HG02852 (cell line): ENCODE measurements around the gene AGBL3.
"Not testable (repeated sequence)": the region's sequence is repeated elsewhere in the genome, so short reads cannot be mapped to it uniquely, and the experiment has no call there.

Experiments
- ATAC-seq: cut with Tn5 transposase; IDR thresholded peaks from one replicate; pipeline ENCODE4 v1.9.1; 2021; ENCODE audit warnings: mild to moderate bottlenecking, moderate library complexity; ENCODE audit not compliant: unreplicated experiment

AGBL3 gene

GRCh38 chr7:134962270-134962780, 24.0 kb upstream of the AGBL3 start:
- ATAC-seq = no peak

- no peak for ATAC-seq
These were observed 23.3 kb upstream of the AGBL3 start for GRCh38 chr7:134963036-134963435.

- no peak for ATAC-seq
These were observed 19.6 kb upstream of the AGBL3 start for GRCh38 chr7:134966691-134967090.

DNA sequence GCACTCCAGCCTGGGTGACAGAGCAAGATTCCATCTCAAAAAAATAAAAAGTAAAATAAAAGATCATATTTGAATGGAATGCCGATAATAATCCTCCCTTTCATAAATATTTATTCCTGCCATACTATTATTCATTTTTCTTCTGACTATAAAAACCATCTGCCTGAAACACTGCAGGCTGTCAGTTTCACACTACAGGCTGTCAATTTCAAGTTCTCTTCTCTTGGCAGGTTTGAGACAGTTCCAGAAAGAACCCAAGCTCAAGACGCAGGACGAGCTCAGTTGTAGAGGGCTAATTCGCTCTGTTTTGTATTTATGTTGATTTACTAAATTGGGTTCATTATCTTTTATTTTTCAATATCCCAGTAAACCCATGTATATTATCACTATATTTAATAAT, 18.2 kb upstream of the AGBL3 start:
- no peak for ATAC-seq

DNA sequence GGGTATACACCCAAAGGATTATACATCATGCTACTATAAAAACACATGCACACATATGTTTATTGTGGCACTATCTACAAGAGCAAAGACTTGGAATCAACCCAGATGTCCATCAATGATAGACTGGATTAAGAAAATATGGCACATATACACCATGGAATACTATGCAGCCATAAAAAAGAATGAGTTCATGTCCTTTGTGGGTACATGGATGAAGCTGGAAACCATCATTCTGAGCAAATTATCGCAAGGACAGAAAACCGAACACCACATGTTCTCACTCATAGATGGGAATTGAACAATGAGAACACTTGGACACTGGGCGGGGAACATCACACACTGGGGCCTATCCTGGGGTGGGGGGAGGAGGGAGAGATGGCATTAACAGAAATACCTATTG, 4.7 kb upstream of the AGBL3 start:
- ATAC-seq = not testable (repeated sequence)

GRCh38 chr7:134985894-134986362, 380 bp upstream of the AGBL3 start:
- ATAC-seq = peak; percentile 35

- no peak for ATAC-seq
These were observed 1.9 kb downstream of the AGBL3 start for GRCh38 chr7:134988161-134988560.

DNA sequence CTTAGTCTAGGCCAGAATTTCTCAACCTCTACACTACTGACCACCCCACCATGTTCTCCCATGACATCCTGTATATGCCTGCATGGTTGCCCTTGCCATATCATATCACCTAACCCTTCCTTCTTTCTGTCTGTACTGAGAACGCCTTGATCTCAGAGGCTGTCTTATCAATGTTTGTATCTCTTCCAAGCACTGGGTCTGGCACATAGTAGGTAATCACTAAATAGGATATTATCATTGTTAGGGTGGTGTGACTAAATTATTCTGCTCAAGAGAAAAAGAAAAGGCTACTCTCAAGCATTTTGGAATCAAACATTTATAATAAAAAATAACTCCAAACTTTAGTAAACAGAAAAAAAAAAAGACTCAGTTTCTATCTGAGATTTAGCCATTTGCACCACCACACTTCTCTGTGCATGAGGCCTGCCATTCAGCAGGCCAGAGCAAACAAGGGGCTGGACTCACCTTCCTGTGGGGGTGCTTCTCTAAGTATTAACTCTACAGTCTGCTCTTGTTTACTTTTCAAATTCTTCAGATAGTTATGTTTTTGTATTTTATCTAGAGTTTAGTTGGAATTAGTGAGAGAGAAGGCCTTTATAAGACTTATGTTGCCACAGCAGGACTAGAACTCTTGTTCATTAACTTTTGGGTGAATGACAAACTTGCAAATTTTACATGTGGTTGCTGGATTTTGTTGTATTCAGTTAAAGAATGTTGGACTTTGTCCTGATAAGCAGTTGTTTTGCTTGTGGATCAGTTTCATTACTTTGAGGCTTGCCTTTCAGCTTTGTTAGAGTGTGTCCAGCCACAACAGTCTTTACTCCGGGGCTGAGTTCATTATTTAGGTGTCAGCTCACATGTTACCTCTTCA, 5.4 kb downstream of the AGBL3 start:
- no peak for ATAC-seq

- ATAC-seq = peak; percentile 64
These were observed 6.4 kb downstream of the AGBL3 start for GRCh38 chr7:134992626-134993179.

GRCh38 chr7:134993877-134994456, 7.7 kb downstream of the AGBL3 start:
- ATAC-seq = no peak

- ATAC-seq = peak; percentile 44
These were observed 9.2 kb downstream of the AGBL3 start for GRCh38 chr7:134995239-134996096.

DNA sequence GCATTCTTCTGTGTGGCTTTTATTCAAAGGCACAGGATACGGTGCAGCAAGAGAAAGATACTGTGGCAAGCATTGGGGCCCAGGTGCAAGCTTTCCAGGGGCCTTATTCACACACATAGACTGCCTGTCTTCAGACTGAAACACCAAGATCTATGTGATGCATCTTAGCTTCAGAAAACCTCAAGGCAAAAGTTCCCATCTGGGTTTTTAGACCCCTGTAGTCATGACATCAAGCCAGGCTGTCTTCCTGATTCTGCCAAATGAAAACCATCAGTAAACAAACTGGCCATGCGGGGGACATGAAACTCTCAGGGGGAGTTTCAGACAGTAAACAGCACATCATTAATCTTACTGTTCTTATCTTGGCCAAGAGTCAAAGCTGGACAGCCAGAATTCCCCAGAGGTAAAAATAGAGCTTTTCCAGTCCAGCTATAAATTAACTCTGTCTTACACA, 9.8 kb downstream of the AGBL3 start:
- peak; percentile 49 for ATAC-seq

DNA sequence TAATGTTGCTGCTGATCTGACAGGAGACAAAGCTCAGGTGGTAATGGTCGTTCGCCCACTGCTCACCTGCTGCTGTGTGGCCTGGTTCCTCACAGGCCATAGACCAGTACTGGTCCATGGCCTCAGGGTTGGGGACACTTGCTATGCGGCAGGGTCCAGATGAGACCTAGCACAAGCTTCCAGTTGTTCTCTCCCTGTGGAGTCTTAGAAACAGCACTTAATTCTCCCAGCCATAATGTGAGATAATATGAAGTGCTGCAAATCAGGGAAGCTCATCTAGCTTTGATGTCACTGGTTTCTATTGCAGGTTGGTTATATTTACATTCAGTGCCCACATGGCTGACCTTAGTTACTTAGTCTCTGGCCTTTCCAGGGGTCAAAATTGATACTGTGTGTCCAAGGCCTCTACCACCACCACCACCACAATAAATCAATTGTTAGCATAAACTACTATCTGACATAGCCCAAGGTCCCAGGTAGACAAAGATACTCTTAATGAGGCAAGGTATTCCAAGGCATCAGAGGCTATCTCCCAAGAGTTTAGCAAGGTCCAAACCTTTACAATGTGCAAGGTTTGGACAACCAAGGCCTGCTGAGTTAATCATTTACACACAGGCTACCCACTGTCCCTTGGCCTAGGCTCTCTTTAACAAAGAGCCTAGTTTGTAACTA, 11.0 kb downstream of the AGBL3 start:
- no peak for ATAC-seq

GRCh38 chr7:134999136-134999535, 12.8 kb downstream of the AGBL3 start:
- ATAC-seq = no peak

DNA sequence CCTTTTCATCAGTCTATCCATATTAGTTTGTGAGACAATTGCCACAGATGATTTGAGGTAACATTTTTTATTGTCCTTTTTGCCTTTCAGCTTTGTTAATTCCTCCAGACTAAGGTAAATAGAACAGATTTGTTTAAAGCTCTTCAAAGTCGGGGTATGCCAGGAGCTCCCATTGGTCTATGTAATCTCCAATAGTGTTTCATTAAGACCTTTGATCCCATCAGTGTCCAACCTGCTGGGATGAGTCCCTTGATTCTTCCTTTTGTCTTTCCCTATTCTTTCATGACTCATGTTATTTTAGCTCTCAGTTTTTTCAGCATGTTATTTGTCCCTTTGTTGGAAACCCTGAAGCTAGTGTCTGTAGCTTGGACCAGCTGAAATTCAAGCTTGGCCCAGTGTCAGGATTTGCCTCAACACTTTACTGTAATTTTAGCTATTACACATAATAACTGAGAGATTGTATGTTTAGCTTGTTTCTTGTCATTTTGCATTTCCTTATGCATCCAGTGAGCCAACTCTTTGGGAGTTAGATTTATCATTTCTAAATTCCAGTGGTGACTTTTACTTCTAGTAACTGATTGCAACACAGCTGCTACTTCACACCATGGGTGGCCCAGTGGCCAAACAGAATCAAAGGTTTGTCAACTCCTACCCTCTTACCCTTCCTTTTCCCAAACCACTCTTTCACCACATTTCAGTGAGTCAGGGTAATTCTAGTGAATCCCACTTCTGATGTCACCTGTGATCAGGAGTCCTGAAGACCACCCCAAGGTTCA, 15.3 kb downstream of the AGBL3 start:
- ATAC-seq = no peak

GRCh38 chr7:135012229-135012628, 25.9 kb downstream of the AGBL3 start:
- ATAC-seq = no peak

- no peak for ATAC-seq
These were observed 37.3 kb downstream of the AGBL3 start for GRCh38 chr7:135023622-135024021.

GRCh38 chr7:135035252-135035651, 48.9 kb downstream of the AGBL3 start:
- no peak for ATAC-seq

DNA sequence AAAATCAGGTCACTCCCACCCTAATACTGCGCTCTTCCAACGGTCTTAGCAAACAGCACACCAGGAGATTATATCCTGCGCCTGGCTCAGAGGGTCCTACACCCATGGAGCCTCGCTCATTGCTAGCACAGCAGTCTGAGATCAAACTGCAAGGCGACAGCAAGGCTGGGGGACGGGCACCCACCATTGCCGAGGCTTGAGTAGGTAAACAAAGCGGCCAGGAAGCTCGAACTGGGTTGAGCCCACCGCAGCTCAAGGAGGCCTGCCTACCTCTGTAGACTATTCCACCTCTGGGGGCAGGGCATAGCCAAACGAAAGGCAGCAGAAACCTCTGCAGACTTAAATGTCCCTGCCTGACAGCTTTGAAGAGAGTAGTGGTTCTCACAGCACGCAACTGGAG, 80.7 kb downstream of the AGBL3 start:
- ATAC-seq = not testable (repeated sequence)
